GM12873 (cell line): ENCODE measurements around the gene NCLN.

ENCODE experiments used
- CTCF ChIP-seq: IDR thresholded peaks from 2 replicates; pipeline ENCODE4 v1.5.1; 2012; ENCODE audit warnings: low read depth, mild to moderate bottlenecking, moderate library complexity, low read length, control low read depth; ENCODE audit not compliant: insufficient read depth; ENCODE audit errors: missing control alignments

NCLN gene

GRCh38 chr19:3203805-3204645, 18.3 kb downstream of the NCLN start:
- TF ChIP-seq CTCF: no peak

- no peak for TF ChIP-seq CTCF
Measured at GRCh38 chr19:3204646-3205275, 19.0 kb downstream of the NCLN start.

- no peak for TF ChIP-seq CTCF
Measured at GRCh38 chr19:3206216-3206953, 20.7 kb downstream of the NCLN start.

GRCh38 chr19:3207461-3208242, 21.9 kb downstream of the NCLN start:
- TF ChIP-seq CTCF: no peak

- no peak for TF ChIP-seq CTCF
Measured at GRCh38 chr19:3208317-3209207, 22.8 kb downstream of the NCLN start.

- peak; percentile 91 for TF ChIP-seq CTCF
Measured at GRCh38 chr19:3210347-3211017, 24.8 kb downstream of the NCLN start.
